SW480 (cell line): ENCODE results near the gene MS4A18.
"Not testable (repeated sequence)": the region's sequence is repeated elsewhere in the genome, so short reads cannot be mapped to it uniquely, and the experiment has no call there.

Experiments
- DNase-seq: peaks from one replicate; pipeline ENCODE4 v3.0.0-alpha.2; 2016; ENCODE audit warnings: low spot score

Gene MS4A18

DNA sequence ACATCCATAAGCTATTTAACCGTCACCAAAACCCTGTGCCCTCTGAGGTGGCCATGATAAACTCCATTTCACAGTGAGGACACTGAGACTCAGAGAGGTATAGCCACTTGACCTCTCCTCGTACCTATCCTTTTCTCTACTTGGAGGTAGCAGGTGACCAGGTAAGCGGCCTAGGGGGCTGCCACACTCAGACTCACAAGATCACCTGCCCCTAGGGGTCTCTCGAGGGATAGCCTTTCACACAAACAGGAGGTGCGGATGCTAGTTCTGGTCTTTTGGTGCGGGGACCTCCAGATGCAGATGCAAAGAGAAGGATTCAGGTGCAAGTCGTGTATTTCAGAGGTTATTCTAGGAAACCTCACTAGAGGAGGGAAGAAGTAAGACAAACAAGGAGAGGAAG, 14.6 kb downstream of the MS4A18 start:
- no peak for DNase-seq

DNA sequence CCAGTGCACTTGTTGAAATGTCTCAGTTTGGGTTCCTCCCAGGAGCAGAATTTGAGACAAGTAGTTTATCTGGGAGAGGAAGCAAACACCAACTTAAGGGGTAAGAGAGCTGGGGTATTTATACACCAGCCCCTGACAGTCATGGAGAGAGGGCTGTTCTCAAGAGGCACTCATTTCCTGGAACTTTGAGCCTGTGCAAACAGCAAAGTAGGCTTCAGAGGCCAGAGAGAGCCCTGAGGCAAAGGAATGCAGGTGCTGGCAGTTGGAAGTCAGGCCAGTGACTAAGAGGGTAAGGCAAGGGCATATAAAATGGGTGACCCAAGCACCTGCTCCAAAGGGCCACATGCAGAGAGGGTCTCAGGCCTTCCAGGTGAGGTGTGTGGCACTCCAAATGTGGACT, 16.1 kb downstream of the MS4A18 start:
- DNase-seq: no peak

DNA sequence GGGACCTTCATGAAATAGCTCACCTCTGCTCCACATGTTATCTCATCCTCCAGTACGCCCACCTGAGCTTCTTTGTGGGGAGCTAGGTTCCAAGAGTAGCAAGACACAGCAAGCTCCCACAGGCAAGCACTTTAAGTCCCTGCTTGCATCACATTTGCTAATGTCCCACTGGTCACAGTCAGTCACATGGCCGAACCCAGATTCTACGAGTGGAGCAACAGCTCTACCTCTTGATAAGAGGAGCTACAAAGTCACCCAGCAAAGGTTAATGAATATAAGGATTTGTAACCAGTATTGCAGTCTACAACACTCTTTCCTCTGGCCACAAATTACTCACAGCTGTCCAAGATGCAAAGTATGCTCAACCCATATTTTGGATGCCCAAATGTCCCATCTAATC, 16.9 kb downstream of the MS4A18 start:
- no peak for DNase-seq

DNA sequence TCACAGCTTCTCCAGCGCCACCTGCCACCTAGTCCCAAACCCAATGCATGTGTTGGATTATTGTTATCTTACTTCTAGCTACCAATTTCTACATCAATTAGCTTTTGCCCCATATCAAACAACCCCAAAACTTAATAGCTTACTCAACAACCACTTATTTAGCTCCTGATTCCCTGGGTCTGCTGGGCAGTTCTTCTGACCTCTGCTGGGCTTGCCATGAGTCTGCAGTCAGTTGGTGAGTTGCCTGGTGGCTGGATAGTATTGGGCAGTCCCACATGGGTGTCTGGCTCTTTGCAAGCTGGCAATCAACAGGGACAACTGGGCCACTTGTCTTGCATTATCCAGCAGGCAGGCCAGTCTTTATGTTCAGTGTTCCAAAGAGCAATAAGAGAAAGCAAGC, 18.5 kb downstream of the MS4A18 start:
- DNase-seq: no peak

DNA sequence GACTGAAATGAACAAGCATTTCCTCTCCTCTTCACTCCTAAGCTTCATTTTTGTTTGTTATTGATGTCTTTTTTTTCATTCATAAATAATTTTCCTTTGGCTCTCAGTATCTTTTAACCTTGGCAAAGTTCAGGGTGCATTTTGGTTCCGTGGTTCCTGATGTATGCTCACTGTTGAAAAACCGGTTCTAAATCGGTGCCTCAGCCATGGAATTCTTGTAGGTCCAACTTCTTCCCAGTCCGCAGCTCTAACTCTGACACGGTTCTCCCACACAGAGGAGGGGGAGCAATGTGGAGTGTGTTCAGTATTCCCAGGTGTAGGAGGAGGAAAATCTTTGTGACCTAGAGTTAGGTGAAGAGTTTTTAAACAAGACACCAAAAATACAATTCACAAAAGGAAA, 19.6 kb downstream of the MS4A18 start:
- no peak for DNase-seq

DNA sequence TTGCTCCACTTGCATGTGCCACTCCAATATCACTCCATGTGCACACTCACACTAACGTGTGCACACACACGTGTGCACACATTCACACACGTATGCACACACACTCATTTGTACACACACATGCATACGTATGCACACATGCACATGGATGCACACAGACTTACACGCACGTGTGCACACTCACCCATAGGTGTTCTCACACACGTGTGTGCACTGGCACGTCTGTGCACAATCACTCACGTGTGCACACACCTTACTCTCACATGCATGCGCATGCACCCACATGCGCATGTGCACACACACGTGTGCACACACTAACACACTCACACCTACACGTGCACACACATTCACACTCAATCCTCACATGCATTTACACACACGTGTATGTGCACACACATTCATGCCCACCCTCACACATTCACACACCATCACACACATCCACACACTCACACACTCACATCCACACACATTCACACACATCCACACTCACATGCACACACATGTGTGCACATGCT, 22.9 kb downstream of the MS4A18 start:
- no peak for DNase-seq

DNA sequence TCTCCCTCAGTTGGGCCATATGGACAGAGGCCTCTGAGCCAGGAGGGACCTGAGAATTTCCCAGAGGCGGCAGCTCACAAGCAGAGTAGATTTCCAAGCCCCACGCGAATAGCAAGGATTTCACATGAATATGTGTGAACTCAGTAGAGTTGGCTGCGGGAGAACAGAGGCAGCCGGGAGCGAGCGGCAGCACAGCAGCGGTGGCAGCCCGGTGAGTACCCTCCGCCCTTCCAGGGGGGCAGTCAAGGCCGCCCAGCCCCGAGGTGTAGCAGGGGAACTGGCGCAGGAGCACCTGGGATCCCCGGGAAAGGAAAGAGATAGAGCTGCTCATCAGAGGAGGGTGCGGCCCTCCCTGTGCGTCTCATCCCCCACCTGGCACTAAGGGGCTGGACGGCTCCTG, 23.7 kb downstream of the MS4A18 start:
- DNase-seq: no peak

DNA sequence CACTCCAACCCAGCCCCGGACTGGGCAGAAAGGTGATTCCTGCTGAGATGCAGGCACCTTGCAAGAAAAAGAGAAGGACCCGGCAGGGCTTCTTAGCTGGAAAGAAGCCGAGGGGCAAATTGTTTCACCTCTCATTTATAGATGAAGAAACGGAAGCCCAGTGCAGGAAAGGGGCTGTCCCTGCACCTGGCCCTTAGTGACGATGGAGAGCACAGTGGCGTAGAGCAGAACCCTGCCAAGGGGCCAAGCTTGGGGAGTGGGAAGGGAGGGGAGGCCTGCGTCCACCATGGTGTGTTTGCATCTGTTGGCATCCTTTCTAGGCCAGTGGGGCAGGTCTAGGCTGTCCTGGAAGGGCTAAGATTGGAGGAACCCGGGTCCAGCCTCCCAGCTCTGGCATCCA, 24.3 kb downstream of the MS4A18 start:
- DNase-seq: no peak

DNA sequence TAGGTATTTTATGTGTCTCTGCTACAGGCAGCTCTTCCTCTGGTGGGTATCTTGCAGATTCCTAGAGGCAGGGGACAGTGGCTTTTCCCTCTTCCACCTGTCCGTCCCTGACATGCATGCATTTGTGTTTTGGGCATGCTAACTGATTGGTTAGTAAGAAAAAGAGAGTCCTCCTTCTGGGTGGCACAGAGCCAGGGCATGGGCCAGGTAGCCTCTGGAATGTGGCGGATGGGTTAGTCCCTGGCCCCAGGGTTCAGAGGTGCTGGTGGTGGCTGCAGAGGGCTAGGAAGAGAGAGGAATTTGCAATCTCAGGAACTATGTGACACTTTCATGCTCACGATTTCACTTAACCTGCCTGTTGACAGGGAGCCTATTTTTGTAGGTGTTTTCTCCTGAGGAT, 26.4 kb downstream of the MS4A18 start:
- DNase-seq: no peak

DNA sequence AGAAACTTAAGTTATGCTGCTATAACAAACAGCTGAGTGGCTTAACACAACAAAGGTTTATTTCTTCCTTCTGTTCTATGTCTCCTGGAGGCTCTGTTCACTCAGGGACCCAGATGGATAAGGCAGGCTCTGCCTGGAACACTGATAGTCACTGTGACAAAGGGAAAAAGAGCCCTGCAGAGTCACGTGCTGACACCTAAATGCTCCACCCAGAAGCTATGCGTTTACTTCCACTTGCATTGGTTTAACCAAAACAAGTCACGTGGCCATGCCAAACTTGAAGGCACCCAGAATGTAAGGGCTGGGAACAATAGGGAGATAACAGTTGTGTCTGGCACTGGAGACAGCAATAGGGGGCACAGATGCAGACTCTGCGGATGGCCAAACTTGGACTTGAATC, 28.8 kb downstream of the MS4A18 start:
- peak; percentile 18 for DNase-seq

DNA sequence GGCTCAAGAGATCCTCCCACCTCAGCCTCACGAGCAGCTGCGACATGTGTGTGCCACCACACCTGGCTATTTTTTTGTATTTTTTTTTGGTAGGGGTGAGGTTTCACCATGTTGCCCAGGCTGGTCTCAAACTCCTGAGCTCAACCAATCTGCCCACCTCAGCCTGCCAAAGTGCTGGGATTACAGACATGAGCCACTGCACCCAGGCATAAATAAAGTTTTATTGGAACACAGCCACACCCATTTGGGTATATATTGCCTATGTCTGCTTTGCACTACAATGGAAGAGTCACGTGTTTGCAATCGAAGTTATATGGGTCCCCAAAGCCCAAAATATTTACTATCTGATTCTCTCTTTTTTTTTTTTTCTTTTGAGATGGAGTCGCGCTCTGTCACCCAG, 30.4 kb downstream of the MS4A18 start:
- no peak for DNase-seq

DNA sequence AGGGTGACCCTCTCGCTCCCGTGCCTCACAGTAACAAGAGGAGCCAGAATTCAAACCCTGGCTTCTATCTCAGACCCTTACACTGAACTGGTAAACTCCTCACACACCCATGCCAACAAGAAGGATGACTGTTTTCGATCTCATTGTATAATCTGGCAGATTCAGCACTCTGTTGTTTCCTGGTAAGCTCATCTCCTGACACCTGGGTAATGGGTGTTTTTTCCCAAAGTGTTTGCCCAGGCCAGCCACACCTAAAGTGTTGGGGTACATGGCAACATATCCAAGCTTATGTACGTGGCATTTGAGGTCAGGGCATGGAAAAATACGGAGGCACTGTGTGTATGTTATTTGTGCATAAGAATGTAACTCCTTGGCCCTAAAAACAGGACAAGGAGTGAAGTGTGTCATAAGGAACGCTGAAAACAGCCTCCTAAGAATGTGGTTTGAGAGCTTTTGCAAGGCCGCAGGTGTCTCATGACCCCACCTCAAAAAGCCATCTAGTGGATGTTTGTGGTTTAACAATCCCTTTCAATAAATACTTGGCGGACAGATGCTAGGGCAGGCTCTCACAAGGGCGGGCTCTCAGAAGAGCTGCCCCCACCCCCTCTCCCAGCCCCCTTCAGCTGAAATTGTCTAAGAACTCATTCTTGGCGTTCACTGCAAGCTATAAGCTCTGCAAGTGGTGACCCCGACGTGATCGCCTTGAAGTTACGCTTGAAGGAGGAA, 31.9 kb downstream of the MS4A18 start, which contains the start of gene MS4A15:
Gene MS4A15 (plus strand): TSS at position 561 of the 726 bp plus-strand sequence. CDS start 6,867 bp downstream, outside the sequence.
- peak; percentile 61 for DNase-seq

DNA sequence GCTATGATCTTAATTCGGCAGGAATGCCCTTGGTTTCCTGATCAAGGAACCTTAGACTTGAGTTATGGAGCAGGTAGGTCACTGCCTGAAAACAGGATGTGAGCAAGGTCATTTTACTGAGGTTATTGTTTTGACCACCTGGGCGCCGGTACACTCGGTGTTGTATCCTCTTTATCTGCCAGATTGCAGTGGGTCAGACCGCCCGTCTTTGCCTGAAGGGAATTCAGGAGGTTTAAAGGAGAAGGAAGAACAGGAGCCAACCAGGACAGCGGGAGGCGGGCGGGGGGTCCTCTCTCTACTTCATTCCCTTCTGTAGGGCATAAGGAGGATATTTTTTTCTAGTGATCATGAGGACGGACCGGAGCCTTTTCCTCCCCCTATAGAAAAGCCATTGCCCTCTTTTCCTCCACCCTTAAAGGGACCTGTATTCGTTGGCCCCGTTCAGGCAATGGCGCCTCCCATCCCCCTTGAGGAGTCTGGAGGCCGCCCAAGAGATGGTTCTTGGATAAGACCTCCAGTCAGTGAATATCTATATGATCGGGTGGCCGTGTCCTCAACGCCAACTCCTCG, 32.8 kb downstream of the MS4A18 start:
- no peak for DNase-seq

DNA sequence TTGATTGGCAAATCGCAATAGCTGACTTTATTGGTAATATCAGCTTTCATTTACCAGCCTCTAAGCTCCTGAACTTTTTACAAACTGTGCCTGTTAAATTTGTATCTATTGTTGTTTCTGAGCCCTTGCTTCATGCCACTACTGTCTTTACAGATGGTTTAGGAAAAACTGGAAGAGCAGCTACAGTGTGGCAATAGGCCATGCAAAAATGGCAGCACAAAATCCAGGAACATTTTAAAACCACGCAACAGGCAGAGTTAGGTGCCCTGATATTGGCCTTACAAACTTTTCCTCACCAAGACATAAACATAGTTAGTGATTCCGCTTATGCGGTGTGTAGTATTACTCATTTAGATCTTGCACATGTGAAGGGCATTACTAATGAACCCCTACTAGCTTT, 34.2 kb downstream of the MS4A18 start:
- not testable (repeated sequence) for DNase-seq

DNA sequence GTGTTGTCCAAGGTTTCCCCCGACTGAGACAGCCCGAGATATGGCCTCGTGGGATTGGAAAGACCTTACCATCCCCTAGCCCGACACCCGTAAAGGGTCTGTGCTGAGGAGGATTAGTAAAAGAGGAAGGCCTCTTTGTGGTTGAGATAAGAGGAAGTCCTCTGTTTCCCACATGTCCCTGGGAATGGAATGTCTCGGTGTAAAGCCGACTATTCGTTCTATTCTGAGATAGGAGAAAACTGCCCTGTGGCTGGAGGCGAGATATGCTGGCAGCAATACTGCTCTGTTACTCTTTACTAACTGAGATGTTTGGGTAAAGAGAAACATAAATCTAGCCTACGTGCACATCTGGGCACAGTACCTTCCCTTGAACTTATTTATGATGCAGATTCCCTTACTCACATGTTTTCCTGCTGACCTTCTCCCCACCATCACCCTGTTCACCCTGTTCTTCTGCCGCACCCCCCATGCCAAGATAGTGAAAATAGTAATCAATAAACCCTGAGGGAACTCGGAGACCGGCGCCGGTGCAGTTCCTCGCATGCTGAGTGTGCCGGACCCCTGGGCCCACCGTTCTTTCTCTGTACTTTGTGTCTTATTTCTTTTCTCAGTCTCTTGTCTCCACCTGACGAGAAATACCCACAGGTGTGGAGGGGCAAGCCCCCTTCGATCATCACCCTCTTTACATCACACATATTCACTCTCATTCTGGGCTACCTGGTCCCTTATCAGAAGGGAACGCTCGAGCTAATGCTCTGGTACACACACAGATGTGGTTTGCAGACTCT, 35.1 kb downstream of the MS4A18 start:
- not testable (repeated sequence) for DNase-seq

DNA sequence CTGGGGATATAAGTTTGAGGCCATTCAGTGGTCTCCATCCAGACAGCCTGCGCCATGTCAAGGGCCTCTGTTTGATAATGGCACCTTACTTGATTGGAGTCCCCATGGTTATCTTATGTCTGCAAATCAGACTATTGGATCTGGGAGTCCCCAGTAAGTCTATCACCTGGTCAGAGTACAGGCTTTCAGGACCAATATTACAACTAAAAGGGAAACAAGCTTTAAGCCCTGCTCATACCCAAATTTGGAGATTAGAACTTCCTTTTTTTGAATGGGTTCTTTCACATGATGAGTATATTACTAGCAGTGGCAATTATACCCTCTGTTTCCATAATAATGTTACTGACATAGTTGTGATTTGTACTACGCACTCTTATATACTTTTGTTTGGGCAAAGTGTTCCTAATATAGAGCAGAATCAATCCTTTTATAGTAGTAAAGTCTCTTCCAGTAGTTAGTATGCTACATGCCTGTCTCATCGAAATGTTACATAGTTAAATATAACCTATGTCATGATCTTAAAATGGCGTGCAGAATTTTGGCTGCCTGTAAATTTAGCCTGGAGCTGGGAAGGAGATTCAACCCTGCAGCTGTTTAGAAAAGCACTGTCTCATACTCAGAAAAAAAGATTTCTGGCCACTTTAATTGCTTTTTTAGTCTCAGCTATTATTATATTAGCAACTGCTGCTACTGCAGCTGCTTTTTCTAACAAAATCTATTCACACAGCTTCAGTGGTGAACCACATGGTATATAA, 37.1 kb downstream of the MS4A18 start:
- no peak for DNase-seq

DNA sequence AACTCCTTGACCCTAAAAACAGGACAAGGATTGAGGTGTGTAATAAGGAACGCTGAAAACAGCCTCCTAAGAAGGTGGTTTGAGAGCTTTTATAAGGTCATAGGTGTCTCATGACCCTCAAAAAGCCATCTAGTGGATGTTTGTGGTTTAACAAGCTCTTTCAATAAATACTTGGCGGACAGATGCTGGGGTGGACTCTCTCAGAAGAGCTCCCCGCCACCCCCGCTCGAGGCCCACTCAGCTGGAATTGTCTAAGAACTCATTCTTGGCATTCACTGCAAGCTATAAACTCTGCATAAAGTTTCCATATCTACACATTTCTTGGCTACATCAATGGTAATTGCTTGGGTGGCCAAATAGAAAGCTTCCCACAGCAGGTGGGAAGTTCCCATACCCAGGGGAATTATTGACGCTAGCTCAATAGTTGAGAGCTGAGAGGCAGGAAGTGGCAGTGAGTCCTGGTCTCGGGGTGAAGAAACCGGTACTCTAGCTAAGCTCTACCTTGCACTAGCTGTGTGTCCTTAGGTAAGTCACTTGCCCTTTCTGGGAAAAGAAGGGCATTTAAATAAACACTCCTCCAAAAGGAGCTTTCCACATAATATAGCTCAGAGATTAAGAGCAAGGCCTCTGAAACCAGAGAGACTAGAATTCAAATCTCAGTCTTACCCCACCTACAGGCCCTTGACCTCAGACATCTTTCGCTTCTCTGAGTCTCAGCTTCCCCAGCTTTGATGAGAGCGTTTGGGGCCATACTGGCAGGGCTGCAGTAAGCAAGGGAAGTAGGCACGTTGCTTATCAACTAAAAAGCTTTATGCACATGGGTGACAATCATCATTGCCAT, 38.6 kb downstream of the MS4A18 start:
- peak; percentile 30 for DNase-seq

DNA sequence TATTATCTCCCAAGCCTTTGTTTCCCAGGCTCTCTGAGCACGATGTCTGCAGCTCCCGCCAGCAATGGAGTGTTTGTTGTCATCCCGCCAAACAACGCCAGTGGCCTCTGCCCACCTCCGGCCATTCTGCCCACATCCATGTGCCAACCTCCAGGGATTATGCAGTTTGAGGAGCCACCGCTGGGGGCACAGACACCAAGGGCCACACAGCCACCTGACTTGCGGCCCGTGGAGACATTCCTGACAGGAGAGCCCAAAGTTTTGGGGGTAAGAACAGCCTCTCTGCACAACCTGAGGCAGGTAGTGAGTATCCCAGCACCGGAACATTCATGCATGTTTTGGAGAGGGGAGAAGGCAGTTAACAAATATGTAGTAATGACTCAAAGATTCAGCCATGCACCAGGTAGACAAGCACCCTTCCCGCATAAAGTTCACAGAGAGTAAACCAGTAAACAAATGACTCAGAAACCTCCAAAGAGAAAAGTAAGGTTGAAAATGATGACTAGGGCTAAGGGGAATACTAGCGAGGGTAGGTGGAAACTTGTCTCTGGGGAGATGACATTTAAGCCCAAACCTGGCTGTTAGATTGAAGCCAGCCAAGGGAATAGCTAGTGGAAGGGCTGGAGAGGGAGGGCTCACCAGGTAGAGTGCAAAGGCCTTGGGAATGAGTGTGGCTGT, 39.3 kb downstream of the MS4A18 start:
- no peak for DNase-seq

DNA sequence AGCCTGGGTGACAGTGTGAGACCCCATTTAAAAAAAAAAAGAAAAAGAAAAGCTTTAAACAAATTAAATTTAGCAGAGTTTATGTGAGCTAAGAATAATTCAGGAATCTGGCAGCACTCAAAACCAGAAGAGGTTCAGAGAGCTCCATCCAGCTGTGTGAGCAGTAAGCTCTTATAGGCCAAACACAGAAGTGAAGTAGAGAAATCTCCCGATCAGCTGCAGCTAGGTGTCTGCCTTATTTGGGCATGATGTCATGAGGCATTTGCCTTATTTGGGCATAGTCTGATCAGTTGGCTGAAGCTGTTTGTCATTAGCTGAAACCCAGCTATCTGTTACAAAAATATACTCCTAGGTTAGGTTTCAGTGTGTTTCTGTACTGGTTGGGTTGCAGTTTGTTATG, 40.4 kb downstream of the MS4A18 start:
- DNase-seq: no peak

DNA sequence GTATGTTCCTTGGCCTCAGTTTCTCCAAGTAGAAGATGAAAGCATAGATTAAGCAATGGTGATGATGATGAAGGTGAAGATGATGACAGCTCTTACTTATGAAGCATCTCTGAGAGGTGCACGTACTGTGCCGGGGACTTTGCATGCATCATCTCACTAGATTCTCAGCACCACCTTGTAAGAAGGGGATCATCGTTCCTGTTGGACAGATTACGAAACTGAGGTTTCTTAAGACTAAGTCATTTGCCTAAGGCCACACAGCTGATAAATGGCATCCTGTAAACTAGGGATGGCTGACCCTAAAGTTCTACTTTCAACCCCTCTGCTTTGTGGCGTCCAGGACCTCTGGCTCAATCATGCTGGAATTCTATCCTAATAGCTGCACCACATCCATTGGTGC, 40.8 kb downstream of the MS4A18 start:
- DNase-seq: no peak

DNA sequence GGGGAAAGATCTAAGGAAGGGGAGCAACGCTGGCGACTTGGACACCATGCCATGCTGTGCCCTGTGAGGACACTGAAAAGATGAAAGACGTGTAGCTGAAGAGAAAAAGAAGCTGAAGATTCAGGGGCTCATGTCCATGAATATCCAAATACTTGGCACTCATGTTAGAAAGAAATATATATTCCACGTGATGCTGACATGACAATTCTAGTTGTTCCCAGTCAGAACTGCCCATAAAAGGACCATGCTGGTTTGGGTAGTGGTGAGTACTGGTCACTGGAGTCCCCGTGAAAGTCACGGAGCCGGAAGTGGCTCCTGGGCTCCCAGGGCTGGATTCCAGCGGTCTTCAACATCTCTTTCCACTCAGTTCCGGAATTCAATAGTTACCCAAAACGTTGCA, 42.0 kb downstream of the MS4A18 start:
- no peak for DNase-seq
